D721Med (cell line): ENCODE measurements around the gene LYST.

ENCODE experiments used
- DNase-seq: peaks from one replicate; pipeline ENCODE4 v3.0.0; 2011; ENCODE audit warnings: low spot score; ENCODE audit not compliant: insufficient read length
- FAIRE-seq: peaks from 2 replicates; lab custom pipeline; 2011; peaks lifted over from hg19 to GRCh38; lab: Jason Lieb, UNC
- TF ChIP-seq, protein P1 (sequence below): IDR thresholded peaks from 2 replicates; pipeline ENCODE4 v1.5.1; 2012; ENCODE audit warnings: mild to moderate bottlenecking, control low read depth; ENCODE audit not compliant: insufficient read depth; ENCODE audit errors: missing control alignments

The LYST gene

DNA sequence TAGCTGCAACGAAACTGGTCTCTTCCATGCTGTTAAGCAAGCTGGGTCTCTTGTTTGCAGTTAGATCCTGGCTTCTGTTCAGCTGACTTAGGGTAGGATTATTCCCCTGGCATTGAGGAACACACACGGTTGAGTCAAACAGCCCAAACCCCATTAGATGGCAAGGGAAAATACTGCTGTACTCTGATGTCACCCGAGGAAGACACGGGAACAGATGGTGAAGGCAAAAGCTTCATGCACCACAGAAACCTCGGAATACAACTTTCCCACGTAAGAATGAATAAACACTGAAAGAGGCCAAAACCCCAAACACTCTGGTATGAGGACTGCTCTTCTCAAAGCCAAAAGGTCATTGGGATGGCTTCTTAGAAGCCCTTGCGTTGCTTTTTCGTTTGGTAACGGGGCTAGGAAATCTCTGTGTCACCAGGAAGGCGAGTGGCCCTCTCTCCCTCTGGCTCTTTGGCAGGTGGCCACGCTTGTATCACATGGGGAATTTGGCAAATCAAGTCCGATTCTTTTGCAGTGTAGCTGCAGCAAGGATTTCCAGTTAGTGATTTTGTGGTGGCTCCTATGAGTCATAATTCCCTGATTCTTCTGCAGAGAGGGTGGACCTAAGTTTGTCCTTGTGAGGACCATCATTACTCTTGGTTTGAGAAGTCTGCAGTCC is 16.7 kb upstream of the LYST start:
- DNase-seq (no peak), FAIRE-seq (no peak)
- TF ChIP-seq, protein P1, sequence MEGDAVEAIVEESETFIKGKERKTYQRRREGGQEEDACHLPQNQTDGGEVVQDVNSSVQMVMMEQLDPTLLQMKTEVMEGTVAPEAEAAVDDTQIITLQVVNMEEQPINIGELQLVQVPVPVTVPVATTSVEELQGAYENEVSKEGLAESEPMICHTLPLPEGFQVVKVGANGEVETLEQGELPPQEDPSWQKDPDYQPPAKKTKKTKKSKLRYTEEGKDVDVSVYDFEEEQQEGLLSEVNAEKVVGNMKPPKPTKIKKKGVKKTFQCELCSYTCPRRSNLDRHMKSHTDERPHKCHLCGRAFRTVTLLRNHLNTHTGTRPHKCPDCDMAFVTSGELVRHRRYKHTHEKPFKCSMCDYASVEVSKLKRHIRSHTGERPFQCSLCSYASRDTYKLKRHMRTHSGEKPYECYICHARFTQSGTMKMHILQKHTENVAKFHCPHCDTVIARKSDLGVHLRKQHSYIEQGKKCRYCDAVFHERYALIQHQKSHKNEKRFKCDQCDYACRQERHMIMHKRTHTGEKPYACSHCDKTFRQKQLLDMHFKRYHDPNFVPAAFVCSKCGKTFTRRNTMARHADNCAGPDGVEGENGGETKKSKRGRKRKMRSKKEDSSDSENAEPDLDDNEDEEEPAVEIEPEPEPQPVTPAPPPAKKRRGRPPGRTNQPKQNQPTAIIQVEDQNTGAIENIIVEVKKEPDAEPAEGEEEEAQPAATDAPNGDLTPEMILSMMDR = no peak

DNA sequence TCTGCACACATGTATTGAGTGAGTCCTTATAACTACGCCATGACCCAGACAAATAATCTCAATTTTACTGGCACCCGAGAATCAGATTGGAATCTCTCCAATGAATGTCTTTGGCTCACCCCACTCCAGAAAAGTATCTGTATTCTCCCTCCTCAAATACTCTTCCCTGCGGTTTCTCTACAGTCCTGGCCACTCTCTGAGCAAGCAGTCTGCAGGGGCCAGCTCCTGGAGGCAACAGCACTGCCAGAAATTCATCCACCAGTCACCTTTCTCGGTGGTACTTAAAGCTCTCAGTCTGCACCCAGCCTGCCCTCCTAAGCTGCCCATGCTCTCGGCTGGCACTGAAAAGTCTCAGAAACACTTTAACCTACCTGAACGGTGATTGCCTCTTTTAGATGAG is 16.1 kb upstream of the LYST start:
- DNase-seq = no peak
- no peak for FAIRE-seq
- TF ChIP-seq, protein P1 = no peak

DNA sequence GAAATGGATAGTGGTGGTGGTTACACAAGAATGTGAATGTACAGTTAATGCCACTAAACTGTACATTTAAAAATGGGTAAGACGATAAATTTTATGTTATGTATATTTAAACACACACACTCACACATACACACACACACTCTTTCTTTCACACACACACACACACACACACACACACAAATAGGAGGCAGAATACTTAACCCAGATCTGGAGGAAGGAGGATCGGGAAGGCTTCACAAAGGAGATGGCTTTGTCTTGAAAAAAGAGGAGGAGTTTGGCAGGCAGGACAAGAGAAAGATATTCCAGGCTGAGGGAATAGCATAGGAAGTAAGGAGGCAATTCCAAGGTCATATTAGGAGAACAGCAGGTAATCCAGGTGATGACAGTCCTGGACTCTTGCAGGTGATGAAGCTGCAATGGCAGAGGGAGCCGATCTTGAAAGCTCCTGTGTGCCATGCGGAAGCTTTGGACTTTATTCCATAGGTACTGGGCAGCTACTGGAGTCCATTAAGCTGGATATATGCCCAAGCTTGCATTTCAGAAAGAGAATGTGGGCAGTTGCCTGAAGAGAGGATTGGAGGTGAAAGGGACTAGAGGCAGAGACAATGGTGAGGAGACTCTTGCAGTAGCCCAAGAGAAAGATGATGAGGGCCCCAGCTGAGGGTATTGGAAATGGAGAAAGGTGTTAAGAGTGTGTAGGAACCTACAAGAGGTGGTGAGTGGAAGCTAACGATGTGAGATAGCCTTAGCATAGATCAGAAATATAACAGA is 15.4 kb upstream of the LYST start:
- FAIRE-seq (no peak), DNase-seq (no peak)
- TF ChIP-seq, protein P1 = no peak

DNA sequence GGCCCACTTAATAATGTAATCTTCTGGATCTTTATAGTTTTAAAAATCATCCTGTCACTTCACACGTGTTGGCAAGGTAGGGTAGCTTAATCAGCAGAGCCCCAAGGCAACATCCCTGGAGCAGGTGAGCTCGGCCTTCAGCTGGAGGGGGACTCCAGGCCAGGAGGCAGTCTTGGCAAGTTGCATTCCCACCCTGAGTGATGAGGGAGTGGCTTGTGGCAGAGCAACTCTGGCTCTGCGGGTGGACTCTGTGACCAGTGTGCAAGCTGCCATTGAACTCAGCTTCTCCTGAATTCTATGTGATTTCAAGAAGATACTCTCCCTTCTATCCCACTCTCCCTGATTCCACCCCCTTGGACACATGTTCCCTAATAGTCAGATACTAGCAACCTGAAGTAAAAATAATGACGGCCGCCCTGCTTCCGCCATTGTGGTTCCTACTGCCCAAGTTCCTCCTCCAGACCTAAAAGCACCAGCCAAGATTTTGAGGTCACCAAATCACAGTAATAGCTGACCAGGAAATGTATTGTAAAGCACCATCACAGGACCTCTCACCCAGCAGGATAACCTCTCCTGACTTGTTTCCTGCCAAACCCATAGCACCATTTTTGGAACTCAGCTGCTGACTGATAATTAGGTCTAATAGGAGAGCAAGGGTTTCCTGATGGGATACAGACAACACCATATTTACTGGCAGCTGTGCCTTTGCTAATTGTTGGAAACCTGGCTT is 11.5 kb upstream of the LYST start:
- TF ChIP-seq, protein P1 = no peak
- no peak for DNase-seq
- FAIRE-seq = no peak

DNA sequence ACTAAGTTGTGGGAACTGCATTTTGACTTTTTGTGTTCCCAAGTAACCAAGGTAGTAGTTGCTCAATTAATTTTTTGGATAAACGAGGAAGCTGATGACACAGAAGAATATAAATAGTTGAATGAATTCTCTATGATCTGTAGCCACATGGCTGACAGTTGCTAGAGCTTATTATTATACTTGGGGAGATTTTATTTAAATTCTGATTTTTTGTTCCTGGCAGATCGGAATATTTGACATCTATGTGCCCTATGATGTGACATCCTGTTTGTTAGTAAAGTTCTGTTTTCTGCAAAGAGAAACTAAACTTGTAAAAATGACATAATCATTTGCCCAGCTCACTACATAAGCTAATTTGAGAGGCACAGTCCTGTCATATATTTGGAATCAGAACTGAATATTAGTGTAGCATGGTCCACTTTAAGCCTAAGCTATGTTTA is 9.7 kb upstream of the LYST start:
- DNase-seq (no peak), FAIRE-seq (no peak)
- TF ChIP-seq, protein P1 = no peak

DNA sequence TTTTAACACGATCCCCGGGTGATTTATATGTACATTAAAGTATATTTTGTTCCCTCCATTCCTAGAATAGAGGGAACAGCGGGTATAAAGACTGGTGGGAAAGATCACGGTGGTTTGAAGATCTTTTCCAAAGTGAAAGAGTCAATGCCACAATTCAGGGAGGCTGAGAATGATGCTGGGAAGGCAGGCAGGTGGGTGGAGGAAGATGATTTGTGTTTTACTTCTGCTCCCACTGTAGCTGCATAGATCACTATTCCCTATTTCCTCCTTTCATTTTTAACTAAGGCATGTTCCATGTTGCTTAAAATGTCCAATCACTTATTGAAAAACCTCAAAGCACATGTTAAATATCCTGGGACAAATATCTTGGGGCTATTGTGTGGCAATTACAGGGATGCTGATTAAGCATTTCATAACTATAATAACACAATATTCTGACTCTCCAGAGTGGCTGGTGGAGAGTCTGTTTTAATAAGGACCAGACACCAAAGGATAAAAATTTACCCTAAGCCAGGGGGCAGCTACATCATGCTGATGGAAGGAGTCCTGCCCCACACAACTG is 8.4 kb upstream of the LYST start:
- FAIRE-seq (no peak), DNase-seq (no peak)
- TF ChIP-seq, protein P1 = no peak
